Measurements from ENCODE around the gene RNF208. TPM values are rescaled to one million over a fixed set of nuclear protein-coding genes. Genes with fewer than 3 reads are reported as not detected.

RNF208 gene
- polyA plus RNA-seq, 4 donors: 7.9 to 16.3 (median 10.1) TPM

GRCh38 chr9:137228506-137228967 is 6.5 kb upstream of the RNF208 start:
- DNase-seq (ENCODE audit: low read depth in 4 of 4, low spot score in 3 of 4): no peak

DNA sequence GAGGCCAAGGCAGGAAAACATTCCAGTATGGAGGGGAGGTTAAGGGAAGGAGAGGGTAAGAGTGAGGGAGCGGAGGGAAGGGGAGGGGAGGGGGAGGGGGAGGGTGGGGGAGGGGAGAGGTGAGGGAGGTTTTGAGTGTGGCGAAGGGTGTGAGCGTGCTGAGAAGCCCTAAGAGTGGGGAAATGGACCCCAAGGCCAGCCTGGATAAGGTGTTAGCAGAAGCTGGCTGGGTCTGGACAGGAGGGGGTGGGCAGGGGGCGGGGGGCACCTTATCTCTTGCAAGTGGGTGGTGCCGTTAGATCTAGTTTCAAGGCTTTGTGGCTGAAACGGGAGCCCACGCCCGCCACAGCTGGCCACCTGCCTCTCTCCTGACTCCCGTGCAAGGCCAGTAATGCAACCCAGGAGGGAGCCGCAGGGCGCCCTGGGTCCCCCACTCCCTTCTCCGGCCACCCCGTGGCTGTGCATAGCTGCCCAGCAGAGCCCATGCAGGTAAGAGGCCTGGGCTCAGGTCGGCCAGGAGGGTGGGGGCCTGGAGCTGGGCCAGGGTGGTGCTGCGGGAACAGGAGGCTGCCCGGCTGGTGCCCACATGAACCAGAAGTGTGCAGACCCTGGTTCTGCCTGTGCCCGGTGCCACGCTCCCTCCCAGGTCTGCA is 5.9 kb upstream of the RNF208 start:
- DNase-seq (ENCODE audit: low read depth in 4 of 4, low spot score in 3 of 4): no peak

DNA sequence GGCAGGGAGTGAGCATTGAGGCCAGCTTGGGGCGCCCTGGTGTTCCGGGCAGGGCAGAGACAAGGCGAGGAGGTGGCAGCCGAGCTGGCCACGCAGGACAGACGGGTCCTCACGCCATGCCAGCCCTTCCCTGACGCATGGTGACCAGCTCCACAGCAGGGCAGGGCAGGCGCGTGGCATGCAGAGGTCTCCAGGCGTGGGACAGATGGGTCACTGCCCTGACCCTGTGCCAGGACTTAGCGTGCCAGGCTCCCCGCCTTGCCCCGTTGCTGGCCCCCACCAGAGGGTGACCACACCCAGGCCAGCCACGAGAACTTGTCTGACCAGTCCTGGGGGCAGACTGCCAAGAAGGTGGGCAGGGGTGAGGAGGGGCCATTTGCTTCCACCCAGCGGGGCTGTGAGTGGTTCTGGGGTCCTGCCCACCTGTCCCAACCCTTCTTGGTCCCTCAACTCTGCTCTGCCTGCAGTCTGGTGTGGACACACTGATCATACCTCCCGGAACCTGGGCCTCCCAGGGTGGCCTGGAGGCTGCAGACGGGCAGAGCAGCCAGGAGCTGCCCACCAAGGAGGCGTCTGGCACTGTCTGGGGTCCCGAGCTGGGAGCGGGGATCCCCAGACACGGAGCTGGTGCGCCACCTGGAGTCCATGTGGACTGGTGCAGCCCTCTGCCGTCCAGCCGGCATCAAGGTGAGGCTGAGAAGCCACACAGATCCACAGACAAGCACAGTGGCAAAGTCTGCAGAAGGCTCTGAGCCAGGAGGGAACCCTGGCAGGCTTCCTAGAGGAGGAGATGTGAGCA is 5.2 kb upstream of the RNF208 start, which contains the start of gene RNF224:
Gene RNF224, plus strand, starts transcription at position 449 of the 799 bp plus-strand sequence. CDS start 834 bp downstream, outside the sequence.
- peak in 1 of 4 donors; percentile 49 for DNase-seq (ENCODE audit: low read depth in 4 of 4, low spot score in 3 of 4)

DNA sequence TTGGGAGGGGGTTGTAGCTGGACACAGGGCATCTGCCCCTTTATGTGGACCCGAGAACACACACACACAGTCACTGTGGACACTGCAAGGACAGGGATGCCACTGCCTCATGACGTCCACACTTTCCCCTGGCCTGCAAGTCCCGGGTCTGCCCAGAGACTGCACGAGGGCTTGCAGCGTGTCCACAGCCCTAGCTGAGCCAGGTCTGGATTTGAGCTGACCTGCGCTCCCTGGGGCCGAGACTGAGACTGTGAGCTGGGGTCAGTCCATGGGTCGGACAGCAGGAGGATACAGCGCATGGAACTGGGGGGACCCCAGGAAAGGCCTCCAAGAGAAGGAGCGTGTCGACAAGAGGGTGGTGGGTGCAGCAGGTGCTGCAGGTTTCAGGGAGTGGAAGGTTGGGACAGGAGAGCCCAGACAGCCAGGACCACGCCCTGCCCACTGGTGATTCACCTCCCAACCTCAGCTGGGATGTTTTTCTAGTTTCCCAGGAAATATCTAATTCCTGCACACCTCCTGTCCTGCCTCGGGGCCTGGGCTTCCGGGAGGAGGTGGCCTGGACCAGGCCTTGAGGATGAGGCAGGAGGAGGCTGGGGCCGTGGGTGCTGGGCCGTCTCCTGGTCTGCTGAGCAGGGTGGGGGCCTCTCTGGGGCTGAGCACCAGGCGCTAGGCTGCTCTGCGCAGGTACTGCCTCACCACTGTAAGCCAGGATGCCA is 4.5 kb upstream of the RNF208 start:
- DNase-seq (ENCODE audit: low read depth in 4 of 4, low spot score in 3 of 4): no peak

DNA sequence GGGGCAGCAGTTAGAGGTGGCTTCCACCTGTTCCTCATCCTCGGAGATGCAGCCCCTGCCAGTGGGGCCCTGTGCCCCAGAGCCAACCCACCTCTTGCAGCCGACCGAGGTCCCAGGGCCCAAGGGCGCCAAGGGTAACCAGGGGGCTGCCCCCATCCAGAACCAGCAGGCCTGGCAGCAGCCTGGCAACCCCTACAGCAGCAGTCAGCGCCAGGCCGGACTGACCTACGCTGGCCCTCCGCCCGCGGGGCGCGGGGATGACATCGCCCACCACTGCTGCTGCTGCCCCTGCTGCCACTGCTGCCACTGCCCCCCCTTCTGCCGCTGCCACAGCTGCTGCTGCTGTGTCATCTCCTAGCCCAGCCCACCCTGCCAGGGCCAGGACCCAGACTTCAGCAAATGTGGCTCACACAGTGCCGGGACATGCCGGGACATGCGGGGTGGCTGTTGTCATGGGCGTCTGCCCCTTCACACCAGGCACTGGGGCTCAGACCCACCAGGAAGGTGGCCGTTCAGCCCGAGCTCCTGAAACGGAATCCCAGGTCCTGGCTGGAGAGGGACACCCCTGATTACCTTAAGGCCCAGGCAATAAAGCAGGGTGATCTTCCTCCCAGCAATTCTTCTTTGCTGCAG is 3.8 kb upstream of the RNF208 start:
- DNase-seq (ENCODE audit: low read depth in 4 of 4, low spot score in 3 of 4): no peak

DNA sequence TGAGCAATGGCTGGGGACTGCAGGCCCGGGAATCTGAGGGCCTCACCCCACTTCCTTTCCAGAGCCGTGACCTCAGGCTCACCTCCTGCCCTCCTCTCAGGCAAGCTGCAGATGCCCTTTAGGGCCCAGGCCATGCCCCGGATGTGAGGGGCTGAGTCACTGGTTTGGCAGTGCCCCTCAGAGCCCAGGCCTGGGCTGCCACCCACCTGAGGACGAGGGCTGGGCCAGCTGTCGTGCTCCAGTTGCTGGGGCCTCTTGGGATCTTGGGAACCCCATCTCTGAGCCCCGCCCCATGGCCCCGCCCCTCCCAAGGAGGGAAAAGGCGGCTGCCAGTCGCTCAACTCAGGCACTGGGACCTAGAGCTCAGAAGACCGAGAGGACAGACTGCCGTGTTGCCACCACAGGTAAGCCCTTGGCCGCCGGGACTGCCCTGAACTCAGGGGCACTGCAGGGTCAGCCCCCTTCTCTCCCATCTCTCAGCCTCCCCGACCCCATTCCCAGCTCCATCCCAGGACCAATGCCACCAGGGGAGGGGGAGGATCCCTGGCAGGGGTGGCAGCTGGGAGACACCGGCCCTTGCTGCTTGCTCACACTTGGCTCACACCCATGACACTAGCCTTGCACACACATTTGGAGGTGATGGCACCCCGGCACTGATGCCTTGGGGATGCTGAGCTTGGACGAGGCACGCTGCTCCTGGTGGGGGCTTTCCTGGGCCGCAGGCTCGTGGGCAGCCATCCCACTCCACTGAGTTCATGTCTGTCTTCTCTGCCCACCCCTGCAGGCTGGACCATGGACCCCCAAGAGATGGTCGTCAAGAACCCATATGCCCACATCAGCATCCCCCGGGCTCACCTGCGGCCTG is 3.0 kb upstream of the RNF208 start, which contains the start of gene CYSRT1:
Gene CYSRT1, plus strand, starts transcription at position 345 of the 865 bp plus-strand sequence. Its CDS starts 448 bp downstream, at position 793.
- DNase-seq (ENCODE audit: low read depth in 4 of 4, low spot score in 3 of 4): no peak

DNA sequence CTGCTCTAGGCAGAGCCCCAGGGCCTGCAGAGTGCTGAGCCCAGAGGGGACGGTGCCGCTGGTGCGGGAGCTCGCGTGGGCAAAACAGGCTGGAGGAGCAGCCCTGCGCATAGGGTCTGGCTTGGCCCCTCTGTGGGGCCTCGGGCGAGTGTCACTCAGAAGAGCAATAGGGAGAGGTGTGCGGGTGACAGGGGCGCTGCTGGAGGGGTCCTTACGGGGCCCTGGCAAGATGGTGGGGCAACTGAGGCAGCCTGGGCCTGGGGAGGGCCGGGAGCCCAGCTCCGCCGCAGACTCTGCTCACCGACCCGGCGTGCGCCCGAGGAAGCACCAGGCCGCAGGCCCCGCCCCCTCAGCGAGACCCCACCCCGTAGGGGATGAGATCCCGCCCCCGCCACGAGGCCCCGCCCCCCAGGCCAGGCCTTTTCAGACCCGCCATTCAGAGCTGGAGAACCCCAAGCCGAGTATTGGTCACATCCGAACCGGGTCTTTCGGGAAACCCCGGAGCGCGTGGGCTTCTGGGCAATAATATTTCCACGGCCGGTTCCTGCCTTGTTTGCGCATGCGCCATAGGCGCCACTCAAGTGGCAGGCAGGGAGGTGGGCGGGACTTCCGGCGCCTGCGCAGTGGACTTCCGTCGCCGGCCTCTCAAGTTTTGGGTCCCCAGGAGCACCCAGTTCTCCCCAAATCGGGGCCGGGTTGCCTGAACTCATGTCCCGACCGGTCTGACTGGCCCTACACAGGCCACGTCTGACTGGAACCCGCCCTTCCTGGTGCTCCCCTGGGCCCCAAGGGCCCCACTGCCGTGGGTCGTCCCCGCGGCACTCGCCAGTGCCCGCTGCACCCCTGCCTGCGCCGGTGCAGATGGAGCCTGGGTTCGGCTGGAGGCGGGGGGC is 1.3 kb upstream of the RNF208 start:
- DNase-seq (ENCODE audit: low read depth in 4 of 4, low spot score in 3 of 4): peak; percentile 91 to 95 (median 94)

DNA sequence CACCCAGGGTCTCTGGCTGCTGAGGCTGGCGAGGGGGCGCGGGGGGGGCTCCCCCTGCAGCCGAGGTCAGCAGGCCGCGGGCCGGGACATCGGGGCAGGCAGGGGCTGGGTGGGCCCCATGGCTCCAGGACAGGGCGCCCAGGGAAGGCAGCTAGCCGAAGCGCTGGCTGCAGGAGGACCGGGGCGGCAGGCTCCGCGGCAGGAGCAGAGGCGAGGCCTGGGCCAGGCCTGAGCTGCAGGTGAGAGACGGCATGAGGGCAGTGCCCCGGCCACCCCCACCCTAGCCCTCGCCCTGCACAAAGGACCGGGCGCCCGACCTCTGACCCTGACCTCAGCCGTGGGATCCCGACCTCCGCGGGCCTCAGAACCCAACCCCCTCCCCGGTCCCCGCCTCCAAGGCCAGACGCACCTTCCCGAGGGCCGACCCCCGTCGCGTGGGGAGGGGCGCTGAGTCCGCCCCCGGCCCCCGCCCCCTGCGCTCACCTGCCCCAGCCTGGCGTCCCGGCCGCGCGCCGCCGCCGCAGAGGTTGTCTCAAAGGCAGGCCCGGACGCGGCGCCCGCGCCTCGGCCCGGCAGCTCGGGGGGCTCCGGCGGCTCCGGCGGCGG is 431 bp downstream of the RNF208 start:
- no peak for DNase-seq (ENCODE audit: low read depth in 4 of 4, low spot score in 3 of 4)

DNA sequence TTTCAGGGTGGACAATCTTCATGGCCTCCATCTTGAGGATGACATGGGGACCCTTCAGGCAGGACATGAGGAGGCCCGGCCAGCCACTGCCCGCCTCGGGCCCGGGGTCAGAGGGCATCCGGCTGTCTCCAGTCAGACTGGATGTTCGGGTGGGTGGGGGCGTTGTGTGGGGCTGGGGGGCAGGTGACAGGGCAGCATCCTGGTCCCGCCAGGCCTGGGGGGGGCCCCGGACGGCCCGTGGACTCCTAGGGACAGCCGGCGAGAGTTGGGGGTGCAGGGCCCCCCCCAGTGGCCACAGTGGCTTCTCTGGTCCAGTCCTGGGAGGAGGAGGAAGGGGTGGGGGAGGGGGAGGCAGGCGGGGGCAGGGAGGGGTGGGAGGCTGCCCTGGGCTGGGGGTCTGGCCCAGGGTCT is 940 bp downstream of the RNF208 start:
- no peak for DNase-seq (ENCODE audit: low read depth in 4 of 4, low spot score in 3 of 4)

DNA sequence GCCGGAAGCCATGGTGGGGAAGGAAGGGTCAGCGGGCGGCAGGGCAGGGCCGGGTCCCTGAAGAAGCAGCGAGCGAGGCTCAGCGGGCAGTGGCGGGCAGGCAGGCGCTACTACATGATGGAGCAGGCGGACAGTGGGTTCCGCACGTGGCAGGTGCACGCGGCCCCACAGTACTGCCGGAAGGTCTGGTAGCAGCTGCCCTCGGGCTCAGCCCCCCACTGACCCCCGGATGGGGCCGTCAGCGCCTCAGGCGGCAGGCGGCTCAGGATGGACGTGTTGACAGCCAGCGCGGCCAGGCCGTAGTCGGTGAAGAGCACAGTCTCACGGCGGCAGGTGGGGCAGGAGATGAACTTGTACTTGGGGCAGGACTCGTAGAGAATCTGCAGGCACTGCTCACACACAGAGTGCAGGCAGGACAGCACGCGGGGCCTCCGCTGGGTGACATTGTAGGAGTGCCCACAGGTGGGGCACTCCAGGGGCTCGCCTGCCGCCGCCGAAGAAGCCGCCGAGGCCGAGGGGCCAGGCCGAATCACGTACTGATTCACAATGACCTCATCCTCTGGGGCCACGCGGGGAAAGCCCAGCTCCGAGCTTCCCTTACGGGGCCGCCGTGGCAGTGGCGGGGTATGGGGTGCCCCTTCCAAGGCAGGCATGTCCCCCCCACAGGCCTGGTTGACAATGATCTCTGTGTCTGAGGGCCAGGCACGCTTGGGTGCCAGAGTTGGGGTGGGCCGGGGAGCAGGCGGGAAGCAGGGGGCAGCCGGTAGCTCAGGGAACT is 1.5 kb downstream of the RNF208 start:
- no peak for DNase-seq (ENCODE audit: low read depth in 4 of 4, low spot score in 3 of 4)

DNA sequence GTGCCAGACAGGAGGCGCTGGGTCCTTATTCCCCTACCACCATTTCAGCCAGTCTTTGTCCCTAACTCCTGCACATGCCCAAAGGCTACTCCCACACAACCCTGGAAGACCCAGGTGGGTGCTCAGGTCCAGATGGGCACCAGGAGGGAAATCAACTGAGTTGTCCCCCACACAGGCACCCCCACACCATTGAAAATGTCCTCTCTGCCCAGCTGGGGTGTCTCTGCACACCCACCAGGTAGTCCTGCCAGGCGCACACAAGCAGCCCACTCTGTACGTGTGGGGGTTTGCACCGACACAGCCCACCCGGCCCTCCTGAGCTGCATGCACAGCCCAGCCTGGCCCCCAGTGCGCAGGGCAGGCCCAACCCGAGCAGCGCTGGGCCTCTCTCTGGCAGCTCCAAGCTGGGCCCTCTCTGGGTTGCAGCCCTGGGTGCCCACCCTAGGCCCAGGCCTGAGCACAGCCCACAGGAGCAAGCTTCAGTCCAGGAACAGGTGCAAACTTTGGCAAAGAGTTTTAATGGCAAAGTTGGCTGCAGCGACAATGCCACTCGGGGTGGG is 2.2 kb downstream of the RNF208 start:
- no peak for DNase-seq (ENCODE audit: low read depth in 4 of 4, low spot score in 3 of 4)

GRCh38 chr9:137218754-137219271 is 3.2 kb downstream of the RNF208 start:
- DNase-seq (ENCODE audit: low read depth in 4 of 4, low spot score in 3 of 4): no peak

DNA sequence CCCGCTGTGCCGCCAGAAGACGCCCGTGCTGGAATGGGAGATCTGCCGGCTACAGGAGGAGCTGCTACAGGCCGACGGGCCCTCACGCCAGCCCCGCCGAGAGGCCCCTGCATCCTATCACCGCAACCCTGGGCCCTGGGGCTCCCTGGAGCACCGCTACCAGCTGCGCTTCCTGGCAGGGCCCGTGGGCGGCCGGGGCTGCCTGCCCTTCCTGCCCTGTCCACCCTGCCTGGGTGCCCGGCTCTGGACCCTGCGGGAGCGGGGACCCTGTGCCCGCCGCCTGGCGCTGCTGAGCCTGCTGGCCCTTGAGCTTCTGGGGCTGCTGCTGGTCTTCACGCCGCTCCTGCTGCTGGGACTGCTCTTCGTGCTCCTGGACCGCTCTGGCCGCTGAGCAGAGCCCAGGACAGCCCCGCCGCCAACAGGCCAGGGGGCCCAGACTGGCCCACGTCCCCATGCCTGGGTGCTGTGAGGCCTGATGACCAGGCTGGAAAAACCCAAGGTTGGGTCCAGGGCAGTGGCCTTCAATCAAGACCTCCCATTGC is 3.8 kb downstream of the RNF208 start:
- DNase-seq (ENCODE audit: low read depth in 4 of 4, low spot score in 3 of 4): no peak

DNA sequence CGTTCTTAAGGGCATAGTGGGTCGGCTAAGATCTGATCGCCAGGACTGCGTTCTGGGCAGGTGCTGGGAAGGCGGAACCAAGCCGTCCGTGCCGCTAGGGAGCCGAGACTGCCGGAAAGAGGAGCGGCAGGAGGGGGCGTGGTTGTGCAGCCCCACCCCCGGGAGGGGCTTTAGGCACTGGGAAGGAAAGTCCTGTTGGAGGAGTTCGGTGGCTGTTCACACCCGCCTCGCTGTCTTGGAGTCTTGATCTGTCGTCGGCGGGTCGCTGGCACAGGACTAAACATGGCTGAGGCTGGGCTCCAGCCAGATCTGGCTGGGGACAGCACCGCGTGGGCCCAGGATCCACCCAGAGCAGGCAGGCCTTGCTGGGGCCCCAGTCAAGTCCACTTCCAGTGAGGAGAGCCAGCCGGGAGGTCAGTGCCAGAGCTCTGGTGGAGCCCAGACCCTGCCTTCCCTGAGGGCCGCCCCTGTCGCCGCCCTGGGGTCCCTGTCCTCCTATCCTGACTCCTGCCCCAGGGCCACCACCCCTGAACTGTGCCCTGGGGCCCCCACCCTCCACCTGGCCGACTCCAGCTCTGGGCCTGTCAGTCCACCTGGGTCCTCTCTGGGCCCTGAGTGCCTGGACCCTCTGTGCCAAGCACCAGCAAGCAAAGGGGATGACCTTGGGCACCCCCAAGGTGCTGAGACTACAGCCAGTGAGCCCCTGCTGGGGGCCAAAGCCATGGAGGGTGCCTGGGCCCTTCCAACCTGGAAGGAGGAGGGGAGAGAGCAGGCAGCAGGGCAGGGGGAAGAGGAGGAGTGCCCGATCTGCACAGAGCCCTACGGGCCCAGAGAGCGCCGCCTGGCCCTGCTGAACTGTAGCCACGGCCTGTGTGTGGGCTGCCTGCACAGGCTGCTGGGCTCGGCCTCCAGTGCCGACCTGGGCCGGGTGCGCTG is 4.5 kb downstream of the RNF208 start:
- DNase-seq (ENCODE audit: low read depth in 4 of 4, low spot score in 3 of 4): no peak

GRCh38 chr9:137216188-137216965 is 5.7 kb downstream of the RNF208 start:
- DNase-seq (ENCODE audit: low read depth in 4 of 4, low spot score in 3 of 4): no peak
